MM.1S (cell line): ENCODE results near the gene DUSP10.

Experiments
- EZH2 ChIP-seq: fragments of 300-600 bp; sonication (generic); optimal IDR thresholded peaks from 2 replicates; pipeline ENCODE3; 2017; ENCODE audit warnings: low read depth, mild to moderate bottlenecking, antibody characterized with exemption, low read length, mixed read lengths
- EZH2phosphoT487 ChIP-seq: fragments of 300-600 bp; sonication (generic); IDR thresholded peaks from 2 replicates; pipeline ENCODE4 v1.6.1; 2018; ENCODE audit warnings: antibody characterized with exemption, low read length
- TF ChIP-seq, protein P1 (sequence below): fragments of 300-600 bp; sonication (generic); IDR thresholded peaks from 2 replicates; pipeline ENCODE4 v1.5.1; 2016; ENCODE audit warnings: antibody characterized with exemption, low read length, mixed read lengths

DNA sequence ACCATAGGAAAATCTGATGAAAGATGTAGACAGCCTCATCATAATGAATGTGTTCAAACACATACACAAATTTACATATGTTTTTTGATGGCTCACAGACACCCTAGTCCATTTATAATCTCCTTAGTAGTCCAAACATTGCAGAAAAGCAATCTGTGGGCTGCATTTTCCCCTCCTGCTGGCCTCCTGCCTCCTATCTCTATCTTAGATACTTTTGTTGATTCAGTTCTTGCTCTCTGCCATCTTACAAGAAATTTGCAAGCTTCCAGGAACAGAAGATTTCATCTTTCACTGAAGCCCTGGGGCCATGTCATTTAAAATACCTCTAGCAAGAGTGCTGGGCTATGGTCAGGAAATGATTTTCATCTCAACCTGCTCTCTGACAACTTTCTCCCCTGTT lies 50.6 kb downstream of the DUSP10 start:
- TF ChIP-seq, protein P1, sequence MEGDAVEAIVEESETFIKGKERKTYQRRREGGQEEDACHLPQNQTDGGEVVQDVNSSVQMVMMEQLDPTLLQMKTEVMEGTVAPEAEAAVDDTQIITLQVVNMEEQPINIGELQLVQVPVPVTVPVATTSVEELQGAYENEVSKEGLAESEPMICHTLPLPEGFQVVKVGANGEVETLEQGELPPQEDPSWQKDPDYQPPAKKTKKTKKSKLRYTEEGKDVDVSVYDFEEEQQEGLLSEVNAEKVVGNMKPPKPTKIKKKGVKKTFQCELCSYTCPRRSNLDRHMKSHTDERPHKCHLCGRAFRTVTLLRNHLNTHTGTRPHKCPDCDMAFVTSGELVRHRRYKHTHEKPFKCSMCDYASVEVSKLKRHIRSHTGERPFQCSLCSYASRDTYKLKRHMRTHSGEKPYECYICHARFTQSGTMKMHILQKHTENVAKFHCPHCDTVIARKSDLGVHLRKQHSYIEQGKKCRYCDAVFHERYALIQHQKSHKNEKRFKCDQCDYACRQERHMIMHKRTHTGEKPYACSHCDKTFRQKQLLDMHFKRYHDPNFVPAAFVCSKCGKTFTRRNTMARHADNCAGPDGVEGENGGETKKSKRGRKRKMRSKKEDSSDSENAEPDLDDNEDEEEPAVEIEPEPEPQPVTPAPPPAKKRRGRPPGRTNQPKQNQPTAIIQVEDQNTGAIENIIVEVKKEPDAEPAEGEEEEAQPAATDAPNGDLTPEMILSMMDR, result no peak
- TF ChIP-seq EZH2phosphoT487, result no peak
- no peak for TF ChIP-seq EZH2
